SK-N-SH treated with all-trans-retinoic acid at 6 μM for 48 hours (cell line): ENCODE data around the gene UNCX.

ENCODE experiments used
- GLIS3 ChIP-seq: fragments of 250-450 bp; sonication (Bioruptor Pico); IDR thresholded peaks from 2 replicates; pipeline ENCODE4 v1.5.0; 2020; ENCODE audit warnings: mild to moderate bottlenecking, moderate library complexity
- POU6F1 ChIP-seq: fragments of 250-450 bp; sonication (Bioruptor Pico); IDR thresholded peaks from 2 replicates; pipeline ENCODE4 v1.8.0; 2021; ENCODE audit warnings: low read depth, mild to moderate bottlenecking, moderate library complexity, borderline replicate concordance
- PPARA ChIP-seq: fragments of 250-450 bp; sonication (Bioruptor Pico); IDR thresholded peaks from 2 replicates; pipeline ENCODE4 v1.5.0; 2020; ENCODE audit warnings: mild to moderate bottlenecking, borderline replicate concordance
- TCF4 ChIP-seq: fragments of 250-450 bp; sonication (Bioruptor Pico); IDR thresholded peaks from 2 replicates; pipeline ENCODE4 v1.8.0; 2021; ENCODE audit warnings: mild to moderate bottlenecking, moderate library complexity, borderline replicate concordance
- ZC3H10 ChIP-seq: fragments of 250-450 bp; sonication (Bioruptor Pico); IDR thresholded peaks from 2 replicates; pipeline ENCODE4 v1.5.1; 2021; ENCODE audit warnings: mild to moderate bottlenecking, moderate library complexity
- ZFP3 ChIP-seq: fragments of 250-450 bp; sonication (Bioruptor Pico); IDR thresholded peaks from 2 replicates; pipeline ENCODE4 v1.5.0; 2020; ENCODE audit warnings: mild to moderate bottlenecking, moderate library complexity
- ZNF565 ChIP-seq: fragments of 450-650 bp; formaldehyde crosslinking; conservative IDR thresholded peaks from 2 replicates; pipeline ENCODE4 v1.5.0; 2020; ENCODE audit warnings: low read depth, mild to moderate bottlenecking, moderate library complexity

GRCh38 chr7:1200045-1200444, 32.6 kb upstream of the UNCX start:
- TF ChIP-seq TCF4 (CRISPR knock-in tag) (no peak), ZNF565 (CRISPR knock-in tag) (no peak), PPARA (CRISPR knock-in tag) (no peak), POU6F1 (CRISPR knock-in tag) (no peak), GLIS3 (CRISPR knock-in tag) (no peak), ZFP3 (CRISPR knock-in tag) (no peak), ZC3H10 (CRISPR knock-in tag) (no peak)
